SJCRH30 (cell line): Measurements from ENCODE around the gene USP17L21. TPM values are rescaled to one million over a fixed set of nuclear protein-coding genes. Genes with fewer than 3 reads are reported as not detected.

Source experiments
- total RNA-seq: library from RNA; depleted of rRNA; stranded (reverse); fragments of >200 nt; shearing (Covaris generic); gene quantifications from 2 replicates; pipeline ENCODE4 v1.2.3, GENCODE V29; 2014; rRNA removed

The USP17L21 gene
- total RNA-seq, 1 experiment from 2014 or later, result not detected

Other genes with a start within 250 kb of the USP17L21 start
- not detected in 2 replicates for gene FAM90A26, start 92.5 kb upstream of the USP17L21 start, total RNA-seq
- gene USP17L10, start 52.2 kb upstream of the USP17L21 start, total RNA-seq, result not detected in 2 replicates
- gene USP17L11, start 47.5 kb upstream of the USP17L21 start, total RNA-seq, result not detected in 2 replicates
- gene USP17L12, start 42.7 kb upstream of the USP17L21 start, total RNA-seq, result not detected in 2 replicates
- gene USP17L13, start 38.0 kb upstream of the USP17L21 start, total RNA-seq, result not detected in 2 replicates
- gene USP17L15, start 28.5 kb upstream of the USP17L21 start, total RNA-seq, result not detected in 2 replicates
- not detected in 2 replicates for gene USP17L17, start 19.0 kb upstream of the USP17L21 start, total RNA-seq
- gene USP17L18, start 14.2 kb upstream of the USP17L21 start, total RNA-seq, result not detected in 2 replicates
- not detected in 2 replicates for gene USP17L19, start 9.5 kb upstream of the USP17L21 start, total RNA-seq
- not detected in 2 replicates for gene USP17L20, start 4.7 kb upstream of the USP17L21 start, total RNA-seq
- not detected in 2 replicates for gene USP17L22, start 4.7 kb downstream of the USP17L21 start, total RNA-seq
- gene USP17L24, start 62.3 kb downstream of the USP17L21 start, total RNA-seq, result not detected in 2 replicates
- gene USP17L25, start 67.0 kb downstream of the USP17L21 start, total RNA-seq, result not detected in 2 replicates
- not detected in 2 replicates for gene USP17L26, start 71.8 kb downstream of the USP17L21 start, total RNA-seq
- gene USP17L5, start 76.5 kb downstream of the USP17L21 start, total RNA-seq, result not detected in 2 replicates
- not detected in 2 replicates for gene USP17L27, start 81.3 kb downstream of the USP17L21 start, total RNA-seq
- not detected in 2 replicates for gene USP17L28, start 86.0 kb downstream of the USP17L21 start, total RNA-seq
- not detected in 2 replicates for gene USP17L29, start 90.8 kb downstream of the USP17L21 start, total RNA-seq
- gene USP17L30, start 100.3 kb downstream of the USP17L21 start, total RNA-seq, result not detected in 2 replicates
- gene DEFB131A, start 181.5 kb downstream of the USP17L21 start, total RNA-seq, result not detected in 2 replicates